Measurements from ENCODE around the gene KIR3DL2.
"Not testable (repeated sequence)": the region's sequence is repeated elsewhere in the genome, so short reads cannot be mapped to it uniquely, and the experiment has no call there.

The KIR3DL2 gene

GRCh38 chr19:54850061-54850640 is at the start of gene KIR3DL2:
Gene KIR3DL2, plus strand, starts transcription at chr19:54850443. Its CDS starts 33 bp downstream, at chr19:54850476.
- H3K27me3 ChIP-seq (ENCODE audit: control insufficient read depth, insufficient read depth, low read length); DNase-seq (ENCODE audit: low read depth, low spot score); H3K4me3 ChIP-seq (ENCODE audit: low read length); H3K36me3 ChIP-seq (ENCODE audit: control insufficient read depth, insufficient read depth, low read length); H3K27ac ChIP-seq (ENCODE audit: low read length); H3K4me1 ChIP-seq (ENCODE audit: control insufficient read depth, insufficient read depth, low read length): not testable (repeated sequence)
- WGBS (ENCODE audit: insufficient coverage, insufficient read length), result no CpG with 5 or more reads among the region's 16 CpGs
- H3K9me3 ChIP-seq (ENCODE audit: control insufficient read depth, insufficient read depth, low read length), result peaks cover 15% of the 10 kb centered on the region

- WGBS (ENCODE audit: insufficient coverage, insufficient read length), result no CpG with 5 or more reads among the region's 10 CpGs
- DNase-seq (ENCODE audit: low read depth, low spot score), result no peak
- Histone ChIP-seq H3K27me3 (ENCODE audit: control insufficient read depth, insufficient read depth, low read length) (no peaks in the 10 kb centered on the region), H3K9me3 (ENCODE audit: control insufficient read depth, insufficient read depth, low read length) (peaks cover 17% of the 10 kb centered on the region), H3K4me3 (ENCODE audit: low read length) (no peak within 1 kb of the TSS), H3K36me3 (ENCODE audit: control insufficient read depth, insufficient read depth, low read length) (no peaks in the 10 kb centered on the region), H3K4me1 (ENCODE audit: control insufficient read depth, insufficient read depth, low read length) (no peaks in the 10 kb centered on the region), H3K27ac (ENCODE audit: low read length) (no peak within 1 kb of the TSS)
Measured at GRCh38 chr19:54803410-54803809, 46.8 kb upstream of the KIR3DL2 start, which contains the start of gene KIR2DL4. Gene KIR2DL4, plus strand, starts transcription at chr19:54803610. Its CDS starts 42 bp downstream, at chr19:54803652.

- Histone ChIP-seq H3K4me3 (ENCODE audit: low read length) (no peak overlapping the region), H3K9me3 (ENCODE audit: control insufficient read depth, insufficient read depth, low read length) (peaks cover 19% of the 10 kb centered on the region), H3K27ac (ENCODE audit: low read length) (no peak overlapping the region), H3K4me1 (ENCODE audit: control insufficient read depth, insufficient read depth, low read length) (no peaks in the 10 kb centered on the region), H3K36me3 (ENCODE audit: control insufficient read depth, insufficient read depth, low read length) (no peaks in the 10 kb centered on the region), H3K27me3 (ENCODE audit: control insufficient read depth, insufficient read depth, low read length) (no peaks in the 10 kb centered on the region)
- DNase-seq (ENCODE audit: low read depth, low spot score), result no peak
- WGBS (ENCODE audit: insufficient coverage, insufficient read length), result no CpG with 5 or more reads among the region's 5 CpGs
Measured at GRCh38 chr19:54804101-54804500, 46.1 kb upstream of the KIR3DL2 start.

GRCh38 chr19:54804571-54804970 is 45.7 kb upstream of the KIR3DL2 start:
- H3K27me3 ChIP-seq (ENCODE audit: control insufficient read depth, insufficient read depth, low read length), result no peaks in the 10 kb centered on the region
- H3K9me3 ChIP-seq (ENCODE audit: control insufficient read depth, insufficient read depth, low read length), result peaks cover 19% of the 10 kb centered on the region
- no peak for DNase-seq (ENCODE audit: low read depth, low spot score)
- no peak overlapping the region for H3K4me3 ChIP-seq (ENCODE audit: low read length)
- WGBS (ENCODE audit: insufficient coverage, insufficient read length), result no CpG with 5 or more reads among the region's 10 CpGs
- H3K36me3 ChIP-seq (ENCODE audit: control insufficient read depth, insufficient read depth, low read length), result no peaks in the 10 kb centered on the region
- no peak overlapping the region for H3K27ac ChIP-seq (ENCODE audit: low read length)
- no peaks in the 10 kb centered on the region for H3K4me1 ChIP-seq (ENCODE audit: control insufficient read depth, insufficient read depth, low read length)

- Histone ChIP-seq H3K27me3 (ENCODE audit: control insufficient read depth, insufficient read depth, low read length) (no peaks in the 10 kb centered on the region), H3K4me1 (ENCODE audit: control insufficient read depth, insufficient read depth, low read length) (no peaks in the 10 kb centered on the region), H3K4me3 (ENCODE audit: low read length) (no peak overlapping the region), H3K27ac (ENCODE audit: low read length) (no peak overlapping the region), H3K9me3 (ENCODE audit: control insufficient read depth, insufficient read depth, low read length) (peaks cover 19% of the 10 kb centered on the region), H3K36me3 (ENCODE audit: control insufficient read depth, insufficient read depth, low read length) (no peaks in the 10 kb centered on the region)
- no CpG with 5 or more reads among the region's 14 CpGs for WGBS (ENCODE audit: insufficient coverage, insufficient read length)
- DNase-seq (ENCODE audit: low read depth, low spot score), result no peak
Measured at GRCh38 chr19:54805665-54806515, 44.4 kb upstream of the KIR3DL2 start.

GRCh38 chr19:54806516-54806838 is 43.8 kb upstream of the KIR3DL2 start:
- Histone ChIP-seq H3K36me3 (ENCODE audit: control insufficient read depth, insufficient read depth, low read length) (no peaks in the 10 kb centered on the region), H3K4me1 (ENCODE audit: control insufficient read depth, insufficient read depth, low read length) (no peaks in the 10 kb centered on the region), H3K27ac (ENCODE audit: low read length) (no peak overlapping the region), H3K4me3 (ENCODE audit: low read length) (no peak overlapping the region), H3K9me3 (ENCODE audit: control insufficient read depth, insufficient read depth, low read length) (peaks cover 19% of the 10 kb centered on the region), H3K27me3 (ENCODE audit: control insufficient read depth, insufficient read depth, low read length) (no peaks in the 10 kb centered on the region)
- no CpG with 5 or more reads among the region's 2 CpGs for WGBS (ENCODE audit: insufficient coverage, insufficient read length)
- DNase-seq (ENCODE audit: low read depth, low spot score), result no peak

GRCh38 chr19:54814571-54814970 is 35.7 kb upstream of the KIR3DL2 start:
- WGBS (ENCODE audit: insufficient coverage, insufficient read length), result no CpG with 5 or more reads among the region's 3 CpGs
- H3K36me3 ChIP-seq (ENCODE audit: control insufficient read depth, insufficient read depth, low read length); H3K4me3 ChIP-seq (ENCODE audit: low read length); H3K27ac ChIP-seq (ENCODE audit: low read length); H3K27me3 ChIP-seq (ENCODE audit: control insufficient read depth, insufficient read depth, low read length); H3K4me1 ChIP-seq (ENCODE audit: control insufficient read depth, insufficient read depth, low read length); DNase-seq (ENCODE audit: low read depth, low spot score): not testable (repeated sequence)
- peaks cover 16% of the 10 kb centered on the region for H3K9me3 ChIP-seq (ENCODE audit: control insufficient read depth, insufficient read depth, low read length)

- H3K4me1 ChIP-seq (ENCODE audit: control insufficient read depth, insufficient read depth, low read length); H3K27ac ChIP-seq (ENCODE audit: low read length); H3K36me3 ChIP-seq (ENCODE audit: control insufficient read depth, insufficient read depth, low read length); H3K4me3 ChIP-seq (ENCODE audit: low read length); DNase-seq (ENCODE audit: low read depth, low spot score); H3K27me3 ChIP-seq (ENCODE audit: control insufficient read depth, insufficient read depth, low read length): not testable (repeated sequence)
- WGBS (ENCODE audit: insufficient coverage, insufficient read length), result no CpG with 5 or more reads among the region's 17 CpGs
- H3K9me3 ChIP-seq (ENCODE audit: control insufficient read depth, insufficient read depth, low read length), result peaks cover 20% of the 10 kb centered on the region
Measured at GRCh38 chr19:54816251-54816650, 34.0 kb upstream of the KIR3DL2 start, which contains the start of gene KIR3DL1. Gene KIR3DL1, plus strand, starts transcription at chr19:54816468.

- no peak overlapping the region for H3K4me3 ChIP-seq (ENCODE audit: low read length)
- no peaks in the 10 kb centered on the region for H3K27me3 ChIP-seq (ENCODE audit: control insufficient read depth, insufficient read depth, low read length)
- H3K27ac ChIP-seq (ENCODE audit: low read length), result no peak overlapping the region
- DNase-seq (ENCODE audit: low read depth, low spot score), result no peak
- H3K9me3 ChIP-seq (ENCODE audit: control insufficient read depth, insufficient read depth, low read length), result peaks cover 15% of the 10 kb centered on the region
- no CpG with 5 or more reads among the region's 15 CpGs for WGBS (ENCODE audit: insufficient coverage, insufficient read length)
- no peaks in the 10 kb centered on the region for H3K4me1 ChIP-seq (ENCODE audit: control insufficient read depth, insufficient read depth, low read length)
- H3K36me3 ChIP-seq (ENCODE audit: control insufficient read depth, insufficient read depth, low read length), result no peaks in the 10 kb centered on the region
Measured at GRCh38 chr19:54817670-54818536, 32.3 kb upstream of the KIR3DL2 start.

GRCh38 chr19:54824416-54824815 is 25.8 kb upstream of the KIR3DL2 start:
- not testable (repeated sequence) for H3K27me3 ChIP-seq (ENCODE audit: control insufficient read depth, insufficient read depth, low read length); H3K27ac ChIP-seq (ENCODE audit: low read length); H3K36me3 ChIP-seq (ENCODE audit: control insufficient read depth, insufficient read depth, low read length); H3K4me3 ChIP-seq (ENCODE audit: low read length); DNase-seq (ENCODE audit: low read depth, low spot score); H3K4me1 ChIP-seq (ENCODE audit: control insufficient read depth, insufficient read depth, low read length); H3K9me3 ChIP-seq (ENCODE audit: control insufficient read depth, insufficient read depth, low read length)
- no CpG with 5 or more reads among the region's 4 CpGs for WGBS (ENCODE audit: insufficient coverage, insufficient read length)

All from iPS DF 6.9 (cell line).